GM12892 (cell line): Measurements from ENCODE around the gene GNL3.

ENCODE experiments used
- DNase-seq: peaks from one replicate; pipeline ENCODE4 v3.0.0; 2011; ENCODE audit not compliant: insufficient read length
- FAIRE-seq: peaks from 2 replicates; lab custom pipeline; 2011; peaks lifted over from hg19 to GRCh38; lab: Jason Lieb, UNC
- POLR2A ChIP-seq: IDR thresholded peaks from 2 replicates; pipeline ENCODE4 v1.6.1; 2011; ENCODE audit warnings: low read depth, low read length, control low read depth
- POLR2AphosphoS5 ChIP-seq: IDR thresholded peaks from 2 replicates; pipeline ENCODE4 v1.6.1; 2011; ENCODE audit warnings: low read depth, low read length, control low read depth
- TAF1 ChIP-seq: IDR thresholded peaks from 2 replicates; pipeline ENCODE4 v1.6.1; 2011; ENCODE audit warnings: low read depth, mild to moderate bottlenecking, control low read depth, low read length, borderline replicate concordance

Gene GNL3

GRCh38 chr3:52695798-52696671 is 10.2 kb downstream of the GNL3 start:
- DNase-seq: no peak
- peak; percentile 84 for FAIRE-seq
- TF ChIP-seq TAF1 (no peak), POLR2A (peak; percentile 59), POLR2AphosphoS5 (peak; percentile 27; the same call in 1 of the 2 replicates)

GRCh38 chr3:52696830-52697631 is 11.2 kb downstream of the GNL3 start:
- TF ChIP-seq POLR2A (no peak), TAF1 (no peak), POLR2AphosphoS5 (no peak)
- DNase-seq (no peak), FAIRE-seq (peak; percentile 14)

GRCh38 chr3:52697632-52697965 is 11.8 kb downstream of the GNL3 start:
- TF ChIP-seq POLR2A (peak; percentile 36; the same call in 1 of the 2 replicates), POLR2AphosphoS5 (no peak), TAF1 (no peak)
- DNase-seq (no peak), FAIRE-seq (peak; percentile 42)

- TF ChIP-seq POLR2A (no peak), TAF1 (no peak), POLR2AphosphoS5 (no peak)
- no peak for FAIRE-seq
Observed at GRCh38 chr3:52703341-52703740, 17.5 kb downstream of the GNL3 start.

GRCh38 chr3:52704611-52705437 is 19.0 kb downstream of the GNL3 start:
- FAIRE-seq (peak; percentile 61), DNase-seq (no peak)
- no peak for TF ChIP-seq POLR2AphosphoS5
- no peak for TF ChIP-seq TAF1
- TF ChIP-seq POLR2A: no peak

More at GRCh38 chr3:52703341-52703740, 17.5 kb downstream of the GNL3 start:
- DNase-seq: no peak

GRCh38 chr3:52705438-52705687 is 19.5 kb downstream of the GNL3 start:
- DNase-seq (no peak), FAIRE-seq (no peak)
- TF ChIP-seq TAF1 (no peak), POLR2A (no peak), POLR2AphosphoS5 (no peak)

GRCh38 chr3:52705688-52706686 is 20.2 kb downstream of the GNL3 start, which contains the start of the genes GLT8D1 and SPCS1:
Gene GLT8D1, minus strand, starts transcription at chr3:52705791. Its CDS starts 5,331 bp downstream, at chr3:52700460.
Gene SPCS1, plus strand, starts transcription at chr3:52706106. Its CDS starts 141 bp downstream, at chr3:52706247.
- DNase-seq (peak; percentile 80), FAIRE-seq (peak; percentile 92)

GRCh38 chr3:52707585-52707984 is 21.8 kb downstream of the GNL3 start:
- DNase-seq (no peak), FAIRE-seq (no peak)
- TF ChIP-seq TAF1: no peak
- TF ChIP-seq POLR2A: no peak
- TF ChIP-seq POLR2AphosphoS5: no peak

More at GRCh38 chr3:52705688-52706686, 20.2 kb downstream of the GNL3 start, which contains the start of the genes GLT8D1 and SPCS1:
- peak; percentile 91 for TF ChIP-seq POLR2AphosphoS5
- TF ChIP-seq TAF1: peak; percentile 47
- peak; percentile 91 for TF ChIP-seq POLR2A

GRCh38 chr3:52710512-52710911 is 24.7 kb downstream of the GNL3 start:
- TF ChIP-seq TAF1: no peak
- TF ChIP-seq POLR2A: no peak
- TF ChIP-seq POLR2AphosphoS5: no peak
- DNase-seq (no peak), FAIRE-seq (peak; percentile 67)

- DNase-seq: no peak
- TF ChIP-seq POLR2AphosphoS5 (no peak), POLR2A (no peak), TAF1 (no peak)
- no peak for FAIRE-seq
Observed at GRCh38 chr3:52712291-52713212, 26.7 kb downstream of the GNL3 start.
